Measurements from ENCODE around the gene NFAT5.
"Not testable (repeated sequence)": the region's sequence is repeated elsewhere in the genome, so short reads cannot be mapped to it uniquely, and the experiment has no call there.

GRCh38 chr16:69637206-69637865, 71.6 kb downstream of the NFAT5 start:
- TF ChIP-seq CTCF (conservative IDR thresholded peaks at IDR 0.05; ENCODE audit: low read length); EZH2phosphoT487 (IDR thresholded peaks at IDR 0.05; ENCODE audit: borderline replicate concordance, low read depth, low read length): not testable (repeated sequence)
